ENCODE measurements around the gene BCL2.
"Not testable (repeated sequence)": the region's sequence is repeated elsewhere in the genome, so short reads cannot be mapped to it uniquely, and the experiment has no call there.

Gene BCL2

GRCh38 chr18:63240531-63241316 lies 78.8 kb downstream of the BCL2 start:
- no peak for TF ChIP-seq CTCF (IDR thresholded peaks at IDR 0.05; ENCODE audit: low read depth, low read length, missing control alignments)
- no peak overlapping the region for H3K4me3 ChIP-seq (replicated peaks; ENCODE audit: low read depth, low read length)
- DNase-seq (ENCODE audit: extremely low read depth, low read depth) = no peak

GRCh38 chr18:63238693-63239075 lies 80.9 kb downstream of the BCL2 start:
- DNase-seq (ENCODE audit: extremely low read depth, low read depth) = no peak
- no peak overlapping the region for H3K4me3 ChIP-seq (replicated peaks; ENCODE audit: low read depth, low read length)

DNA sequence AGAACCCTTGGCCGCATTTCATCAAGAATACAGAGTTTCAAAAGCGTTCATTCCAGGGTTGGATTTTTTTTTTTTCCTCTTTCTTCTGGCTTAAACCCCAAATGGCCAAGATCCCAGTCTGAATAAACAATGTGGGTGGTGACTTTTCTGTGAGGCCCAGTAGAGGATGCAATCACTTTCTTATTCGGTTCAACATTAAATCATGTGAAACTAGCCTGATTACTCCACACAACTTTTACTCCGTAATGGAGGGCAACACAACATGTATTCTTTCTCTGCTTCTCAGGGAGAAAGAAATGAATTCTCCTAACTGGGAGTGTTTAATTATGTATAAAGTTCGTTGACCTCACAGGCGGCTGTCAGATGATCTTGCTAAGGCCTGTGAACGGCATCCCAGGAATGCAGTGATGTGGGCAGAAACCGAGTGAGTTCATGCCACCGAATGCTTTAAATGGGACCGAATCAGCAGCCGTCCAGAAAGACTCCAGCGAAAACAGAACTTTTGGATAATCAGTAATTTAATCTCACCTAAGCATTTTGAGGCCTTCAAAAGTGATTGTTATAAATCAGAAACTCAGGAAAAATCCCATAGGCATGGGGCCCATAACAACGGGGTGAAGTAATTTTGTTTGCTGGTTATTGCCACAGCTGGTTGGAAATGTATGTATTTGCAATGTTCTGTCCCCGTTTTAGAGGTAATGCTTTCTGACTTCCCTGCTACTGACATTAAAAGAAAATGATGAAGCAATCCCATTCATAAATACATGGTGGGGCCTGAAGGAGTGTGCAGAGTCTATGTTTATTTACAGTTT lies 81.5 kb downstream of the BCL2 start:
- TF ChIP-seq CTCF (IDR thresholded peaks at IDR 0.05; ENCODE audit: low read depth, low read length, missing control alignments) = no peak
- H3K4me3 ChIP-seq (replicated peaks; ENCODE audit: low read depth, low read length) = 0 out of 2 replicates have a peak overlapping the region, but pooled peaks have one; percentile 4
- DNase-seq (ENCODE audit: extremely low read depth, low read depth) = peak; percentile 44

More at GRCh38 chr18:63238693-63239075, 80.9 kb downstream of the BCL2 start:
- TF ChIP-seq CTCF (IDR thresholded peaks at IDR 0.05; ENCODE audit: low read depth, low read length, missing control alignments) = no peak

DNA sequence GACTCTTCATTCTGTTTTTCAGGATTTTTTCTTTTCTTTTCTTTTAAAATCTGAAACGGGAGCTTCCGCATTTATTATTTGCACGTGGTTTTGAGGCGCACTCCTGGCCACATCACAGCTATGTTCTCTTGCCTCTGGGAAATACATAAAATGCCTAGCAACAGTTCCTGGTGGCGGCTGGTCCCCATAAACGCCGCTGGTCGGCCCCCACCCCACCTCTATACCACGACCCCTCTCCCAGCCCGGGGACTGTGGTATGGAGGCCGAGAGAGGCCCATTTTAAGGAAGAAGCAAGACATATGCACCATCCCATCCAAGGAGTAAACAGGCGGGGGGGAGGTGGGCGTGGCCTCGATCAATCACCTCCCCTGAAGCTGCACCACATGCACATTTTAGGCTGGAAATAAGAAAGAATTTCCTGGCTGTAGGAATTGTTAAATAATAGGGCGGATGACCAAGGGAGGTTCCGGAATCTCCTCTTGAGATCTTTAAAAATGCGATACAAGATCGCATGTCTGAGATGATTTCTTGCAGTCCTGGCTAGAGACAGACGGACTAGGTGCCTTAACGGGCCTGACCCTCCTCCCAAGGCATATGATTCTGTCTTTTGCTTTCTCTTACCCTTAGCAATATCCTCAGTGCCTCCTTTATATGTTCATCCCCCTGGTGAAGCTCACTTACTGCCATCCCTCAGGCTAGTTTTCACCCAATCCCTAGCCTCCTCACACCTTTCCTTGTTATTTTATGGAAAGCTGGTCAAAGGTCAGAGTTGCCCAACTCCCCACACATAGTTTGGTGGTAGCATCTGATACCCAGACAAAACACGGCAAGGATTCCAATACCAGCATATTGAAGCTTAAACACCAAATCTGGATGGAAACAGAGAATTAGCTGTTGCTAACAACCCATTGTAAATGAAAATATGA lies 82.4 kb downstream of the BCL2 start:
- no peak for TF ChIP-seq CTCF (IDR thresholded peaks at IDR 0.05; ENCODE audit: low read depth, low read length, missing control alignments)
- DNase-seq (ENCODE audit: extremely low read depth, low read depth) = no peak
- no peak overlapping the region for H3K4me3 ChIP-seq (replicated peaks; ENCODE audit: low read depth, low read length)

- no peak for DNase-seq (ENCODE audit: extremely low read depth, low read depth)
- no peak overlapping the region for H3K4me3 ChIP-seq (replicated peaks; ENCODE audit: low read depth, low read length)
- no peak for TF ChIP-seq CTCF (IDR thresholded peaks at IDR 0.05; ENCODE audit: low read depth, low read length, missing control alignments)
Observed at GRCh38 chr18:63236406-63236805, 83.2 kb downstream of the BCL2 start.

GRCh38 chr18:63235920-63236319 lies 83.6 kb downstream of the BCL2 start:
- not testable (repeated sequence) for DNase-seq (ENCODE audit: extremely low read depth, low read depth)

More at GRCh38 chr18:63235920-63236319, 83.6 kb downstream of the BCL2 start:
- H3K4me3 ChIP-seq (replicated peaks; ENCODE audit: low read depth, low read length) = not testable (repeated sequence)
